H7 (cell line): ENCODE measurements around the gene MGAT4C. TPM values are rescaled to one million over a fixed set of nuclear protein-coding genes. Genes with fewer than 3 reads are reported as not detected.
"Not testable (repeated sequence)": the region's sequence is repeated elsewhere in the genome, so short reads cannot be mapped to it uniquely, and the experiment has no call there.

Experiments
- DNase-seq: peaks from one replicate; pipeline ENCODE4 v3.0.0; 2012
- H3K27me3 ChIP-seq: 2 replicates; pipeline ENCODE4 v1.6.0; 2011; ENCODE audit warnings: mild to moderate bottlenecking, low read length; ENCODE audit not compliant: control insufficient read depth, insufficient read depth
- H3K36me3 ChIP-seq: replicated peaks from 2 replicates; pipeline ENCODE4 v1.5.1; 2011; ENCODE audit warnings: low read length; ENCODE audit not compliant: control insufficient read depth, insufficient read depth
- H3K4me3 ChIP-seq: 2 replicates; pipeline ENCODE4 v1.5.1; 2011; ENCODE audit warnings: low read depth, mild to moderate bottlenecking, control low read depth, low read length, moderate library complexity; ENCODE audit not compliant: insufficient read depth
- total RNA-seq: library from RNA; depleted of rRNA; stranded (reverse); fragments of >200 nt; shearing (Covaris generic); gene quantifications from 2 replicates; pipeline ENCODE4 v1.2.3, GENCODE V29; 2014

MGAT4C gene
- total RNA-seq, 1 experiment from 2014 or later = 12.1 TPM

DNA sequence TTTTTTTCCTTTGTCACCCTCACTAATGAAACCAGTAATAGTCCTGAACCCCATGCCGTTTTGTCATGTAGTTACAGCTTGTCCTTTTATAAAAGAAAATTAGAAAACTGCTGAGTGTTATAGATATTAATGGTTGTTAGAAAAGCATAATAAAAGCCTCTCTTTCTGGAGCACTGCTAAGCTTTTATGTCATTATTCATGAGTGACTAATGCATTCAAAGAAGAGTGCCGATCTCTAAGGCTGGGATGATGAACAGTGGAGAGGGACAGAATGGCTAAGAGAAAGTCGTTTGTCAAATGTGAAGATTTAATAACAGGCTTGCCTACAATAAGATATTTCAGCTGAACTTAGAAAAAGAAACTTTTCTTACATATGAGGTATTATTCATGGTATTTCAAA lies 121.6 kb downstream of the MGAT4C start:
- H3K27me3 ChIP-seq = no peaks in the 10 kb centered on the region
- no peaks in the 10 kb centered on the region for H3K36me3 ChIP-seq
- DNase-seq = no peak
- no peak overlapping the region for H3K4me3 ChIP-seq

GRCh38 chr12:86126900-86127299 lies 129.3 kb downstream of the MGAT4C start:
- not testable (repeated sequence) for DNase-seq, H3K27me3 ChIP-seq, H3K36me3 ChIP-seq, H3K4me3 ChIP-seq

DNA sequence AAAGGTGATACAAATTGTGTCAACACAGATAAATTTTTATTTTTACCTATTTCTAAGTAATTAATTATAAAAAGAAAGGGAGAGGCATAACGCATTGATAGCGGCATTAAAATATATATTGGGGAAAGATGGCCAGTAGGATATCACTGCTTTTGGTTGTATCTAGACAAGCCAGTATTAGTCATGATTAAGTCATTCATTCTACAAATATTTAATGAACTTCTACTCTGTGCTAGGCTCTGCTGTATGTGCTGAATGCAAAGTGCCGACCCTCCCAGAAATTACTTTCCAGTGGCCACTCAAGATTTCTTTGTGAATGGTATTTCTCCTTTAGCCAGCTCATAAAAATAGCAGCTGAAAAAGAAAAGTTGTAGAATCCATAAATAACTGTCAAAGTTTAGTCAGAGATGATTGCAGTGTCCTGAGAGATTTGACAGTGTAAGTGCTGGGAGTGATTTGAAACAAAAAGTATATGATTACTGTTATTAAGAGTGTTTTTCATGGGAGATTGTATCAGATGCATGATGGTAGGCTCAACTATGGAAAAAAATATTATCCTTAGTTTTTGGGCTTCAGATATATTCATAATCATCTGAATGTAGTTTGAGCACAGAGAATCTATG lies 133.2 kb downstream of the MGAT4C start:
- DNase-seq = no peak
- Histone ChIP-seq H3K4me3 (no peak overlapping the region), H3K27me3 (no peaks in the 10 kb centered on the region), H3K36me3 (no peaks in the 10 kb centered on the region)

DNA sequence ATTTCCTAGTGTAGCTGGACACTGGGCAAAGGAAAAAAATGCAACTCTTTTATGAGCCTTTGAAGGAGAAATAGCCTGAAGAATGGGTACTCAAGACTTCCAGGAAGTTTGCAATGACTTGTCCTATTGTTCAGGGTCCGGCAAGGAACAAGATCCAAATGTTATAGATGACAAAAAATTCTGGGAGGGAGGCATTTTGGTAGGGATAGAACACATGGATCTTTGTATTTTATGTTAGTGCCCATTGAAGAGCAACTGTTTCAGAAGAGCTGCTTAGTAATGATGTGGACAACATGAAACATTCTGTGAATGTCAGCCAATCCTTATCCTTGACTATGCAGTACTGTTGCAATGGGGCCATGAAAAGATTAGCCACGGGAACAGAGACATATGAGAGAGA lies 138.0 kb downstream of the MGAT4C start:
- no peaks in the 10 kb centered on the region for H3K27me3 ChIP-seq
- DNase-seq = no peak
- no peak overlapping the region for H3K4me3 ChIP-seq
- H3K36me3 ChIP-seq = no peaks in the 10 kb centered on the region

DNA sequence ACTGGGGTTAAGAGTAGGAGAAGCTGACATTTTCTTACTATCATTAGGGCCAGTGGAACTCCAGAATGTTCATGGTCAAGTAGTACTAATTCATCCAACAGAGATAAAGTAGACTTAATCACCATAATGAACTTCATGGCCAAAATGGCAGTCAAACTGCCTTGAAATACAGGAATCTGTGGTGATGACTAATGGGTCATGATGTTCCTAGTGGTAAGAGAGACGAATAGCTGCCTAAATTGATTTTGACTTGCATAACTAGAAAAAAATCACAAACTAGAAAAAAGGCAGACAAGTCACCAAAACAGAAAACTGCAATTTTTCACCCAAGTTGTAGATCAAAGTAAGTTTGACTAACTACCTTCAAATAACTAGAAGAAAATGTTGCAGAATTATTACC lies 138.5 kb downstream of the MGAT4C start:
- no peak for DNase-seq
- Histone ChIP-seq H3K36me3 (no peaks in the 10 kb centered on the region), H3K27me3 (no peaks in the 10 kb centered on the region), H3K4me3 (no peak overlapping the region)

DNA sequence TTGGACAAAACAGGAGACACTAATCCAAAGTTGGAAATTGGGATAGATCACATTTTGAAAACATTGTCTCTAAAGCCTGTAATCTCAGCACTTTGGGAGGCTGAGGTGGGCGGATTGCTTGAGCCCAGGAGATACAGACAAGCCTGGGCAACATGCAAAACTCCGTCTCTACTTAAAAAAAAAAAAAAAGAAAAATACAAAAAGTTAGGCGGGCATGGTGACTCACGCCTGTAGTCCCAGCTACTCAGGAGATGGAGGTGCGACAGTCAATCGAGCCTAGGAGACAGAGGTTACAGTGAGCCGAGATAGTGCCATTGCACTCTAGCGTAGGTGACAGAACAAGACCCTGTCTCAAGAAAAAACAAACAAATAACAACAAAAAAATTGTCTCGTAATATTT lies 152.1 kb downstream of the MGAT4C start:
- no peak for DNase-seq
- Histone ChIP-seq H3K36me3 (no peaks in the 10 kb centered on the region), H3K27me3 (no peaks in the 10 kb centered on the region), H3K4me3 (no peak overlapping the region)

DNA sequence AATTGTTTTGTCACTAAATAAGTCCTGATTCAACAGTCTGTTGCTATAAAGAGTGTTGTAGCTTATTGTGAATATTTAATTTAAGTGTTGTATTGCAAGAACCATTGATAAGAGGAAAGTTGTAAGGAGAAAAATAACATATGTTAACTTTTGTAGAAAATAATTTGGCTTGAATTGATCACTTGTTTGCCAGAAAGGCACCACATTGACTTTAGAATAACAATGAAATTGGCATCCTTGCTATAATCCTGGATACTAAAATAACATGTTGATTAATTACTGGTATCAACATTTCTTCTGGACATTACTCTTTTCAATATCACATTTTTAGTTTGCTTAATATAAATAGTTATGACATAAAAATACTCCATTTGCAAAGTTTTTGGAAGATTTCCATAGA lies 159.0 kb downstream of the MGAT4C start:
- DNase-seq = no peak
- Histone ChIP-seq H3K4me3 (no peak overlapping the region), H3K36me3 (no peaks in the 10 kb centered on the region), H3K27me3 (no peaks in the 10 kb centered on the region)

DNA sequence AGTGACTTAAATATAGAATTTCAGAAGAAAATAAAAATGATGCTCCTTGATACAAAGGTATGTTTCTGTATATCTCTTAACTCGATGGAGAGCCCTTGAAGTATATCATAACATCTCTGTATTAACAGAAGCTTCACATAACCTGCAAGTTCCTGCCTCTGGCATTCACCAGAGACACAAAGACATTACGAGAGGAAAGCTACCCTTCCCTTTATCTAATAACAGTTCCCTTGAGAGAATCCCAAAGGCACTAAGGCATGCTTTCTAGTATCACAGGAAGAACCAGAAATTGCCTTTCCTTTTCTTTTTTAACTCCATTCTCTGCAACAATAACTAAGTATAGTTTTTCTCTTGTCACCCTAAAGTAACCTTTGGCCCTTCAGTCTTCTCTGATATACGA lies 164.5 kb downstream of the MGAT4C start:
- Histone ChIP-seq H3K4me3 (no peak overlapping the region), H3K27me3 (no peaks in the 10 kb centered on the region), H3K36me3 (no peaks in the 10 kb centered on the region)
- no peak for DNase-seq

DNA sequence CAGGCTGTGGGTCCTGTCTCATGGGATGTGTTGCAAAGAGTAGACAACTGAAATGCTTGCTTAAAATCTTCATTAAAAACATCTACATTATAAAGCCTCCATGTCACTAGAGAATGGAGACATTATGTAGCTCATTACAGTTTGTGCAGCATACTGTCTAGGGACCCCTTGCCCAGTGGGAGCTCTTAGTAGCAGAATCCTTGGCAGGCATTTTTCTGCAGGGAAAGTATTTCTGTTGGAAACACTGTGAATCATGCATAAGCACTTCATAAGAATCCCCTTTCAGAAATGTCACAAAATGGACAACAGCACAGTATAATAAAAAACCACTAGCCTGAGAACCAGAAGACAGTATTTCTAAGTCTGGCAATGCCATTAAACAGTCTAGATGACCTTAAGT lies 174.3 kb downstream of the MGAT4C start:
- DNase-seq = no peak

DNA sequence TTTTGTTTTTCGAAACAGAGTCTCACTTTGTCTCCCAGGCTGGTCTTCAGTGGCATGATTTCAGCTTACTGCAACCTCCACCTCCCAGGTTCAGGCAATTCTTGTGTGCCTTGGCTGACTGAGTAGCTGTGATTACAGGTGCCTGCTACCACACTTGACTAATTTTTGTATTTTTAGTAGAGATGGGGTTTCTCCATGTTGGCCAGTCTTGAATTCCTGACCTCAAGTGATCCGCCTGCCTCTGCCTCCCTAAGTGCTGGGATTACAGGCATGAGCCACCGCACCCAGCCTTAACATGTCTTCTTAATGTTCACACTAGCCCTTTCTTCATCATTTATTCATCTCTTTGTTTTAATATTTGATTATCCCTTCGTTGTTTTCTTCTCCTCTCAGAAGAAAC lies 197.1 kb downstream of the MGAT4C start:
- H3K27me3 ChIP-seq, H3K4me3 ChIP-seq, H3K36me3 ChIP-seq, DNase-seq: not testable (repeated sequence)

More for the DNA sequence above, 174.3 kb downstream of the MGAT4C start:
- H3K27me3 ChIP-seq = no peaks in the 10 kb centered on the region
- no peaks in the 10 kb centered on the region for H3K36me3 ChIP-seq
- H3K4me3 ChIP-seq = no peak overlapping the region

- DNase-seq = no peak
- H3K36me3 ChIP-seq = no peaks in the 10 kb centered on the region
- H3K27me3 ChIP-seq = no peaks in the 10 kb centered on the region
- H3K4me3 ChIP-seq = no peak overlapping the region
These were observed 198.9 kb downstream of the MGAT4C start for GRCh38 chr12:86057092-86057845.

- Histone ChIP-seq H3K36me3 (no peaks in the 10 kb centered on the region), H3K4me3 (no peak overlapping the region), H3K27me3 (no peaks in the 10 kb centered on the region)
- DNase-seq = no peak
These were observed 203.3 kb downstream of the MGAT4C start for GRCh38 chr12:86052921-86053320.

DNA sequence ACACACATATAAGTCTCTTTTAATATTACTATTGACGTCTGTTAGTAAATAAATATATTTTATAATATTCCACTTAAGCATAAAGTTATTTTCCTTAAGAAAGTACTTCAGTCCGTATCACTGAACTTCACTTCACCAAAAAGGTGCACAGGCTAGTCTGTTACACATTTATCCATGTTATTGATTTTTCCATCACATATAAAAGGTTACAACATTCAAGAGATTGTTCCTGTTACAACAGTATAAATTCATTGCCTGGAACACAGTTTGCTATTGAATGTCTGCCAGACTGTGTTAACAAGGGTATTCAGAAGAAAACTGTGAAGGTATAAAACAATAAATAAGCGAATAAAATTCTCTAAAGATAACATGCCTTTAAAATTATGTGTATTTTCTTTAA lies 206.2 kb downstream of the MGAT4C start:
- H3K36me3 ChIP-seq = no peaks in the 10 kb centered on the region
- H3K27me3 ChIP-seq = no peaks in the 10 kb centered on the region
- DNase-seq = no peak
- no peak overlapping the region for H3K4me3 ChIP-seq

- DNase-seq = no peak
- no peak overlapping the region for H3K4me3 ChIP-seq
- H3K36me3 ChIP-seq = no peaks in the 10 kb centered on the region; the same call in 1 of the 2 replicates
- H3K27me3 ChIP-seq = no peaks in the 10 kb centered on the region
These were observed 211.8 kb downstream of the MGAT4C start for GRCh38 chr12:86044396-86044795.

DNA sequence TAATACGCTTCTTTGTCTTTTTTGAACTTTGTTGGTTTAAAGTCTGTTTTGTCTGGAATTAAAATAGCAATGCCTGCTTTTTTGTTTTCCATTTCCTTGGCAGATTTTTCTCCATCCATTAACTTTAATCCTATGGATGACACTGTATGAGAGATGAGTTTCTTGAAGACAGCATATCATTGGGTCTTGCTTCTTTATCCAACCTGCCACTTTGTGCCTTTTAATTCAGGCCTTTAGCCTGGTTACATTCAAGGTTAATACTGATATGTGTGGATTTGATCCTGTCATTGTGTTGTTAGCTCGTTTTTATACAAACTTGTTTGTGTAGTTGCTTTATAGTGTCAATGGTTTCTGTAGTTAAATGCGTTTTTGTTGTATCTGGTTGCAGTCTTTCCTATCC lies 214.1 kb downstream of the MGAT4C start:
- Histone ChIP-seq H3K27me3 (no peaks in the 10 kb centered on the region), H3K4me3 (no peak overlapping the region), H3K36me3 (no peaks in the 10 kb centered on the region; the same call in 1 of the 2 replicates)
- no peak for DNase-seq
